Sigmoid colon (tissue), 7 donors: ENCODE data around the gene PDZRN4. TPM values are rescaled to one million over a fixed set of nuclear protein-coding genes. Genes with fewer than 3 reads are reported as not detected.

Source experiments
- DNase-seq: peaks from one replicate; pipeline ENCODE4 v3.0.0-alpha.2; 2019
- H3K27ac ChIP-seq, 4 donors: fragments of 200-600 bp; sonication (generic); one replicate each; pipeline ENCODE4 v1.5.1; 2016 to 2019; ENCODE audit warnings: mild to moderate bottlenecking in 1 of 4
- H3K27me3 ChIP-seq, 3 donors: fragments of 200-600 bp; sonication (generic); one replicate each; pipeline ENCODE4 v1.5.1; 2019; ENCODE audit warnings: mild to moderate bottlenecking in 1 of 3
- H3K36me3 ChIP-seq, 4 donors: fragments of 200-600 bp; sonication (generic); one replicate each; pipeline ENCODE4 v1.5.1; 2016 to 2019
- H3K4me1 ChIP-seq, 4 donors: fragments of 200-600 bp; sonication (generic); one replicate each; pipeline ENCODE4 v1.5.1; 2017 to 2019
- H3K4me3 ChIP-seq, 4 donors: fragments of 200-600 bp; sonication (generic); one replicate each; pipeline ENCODE4 v1.5.1; 2017 to 2019; ENCODE audit warnings: mild to moderate bottlenecking in 2 of 4, moderate library complexity in 1 of 4
- H3K9me3 ChIP-seq, 4 donors: fragments of 200-600 bp in 3 of 4; sonication (generic) in 3 of 4; one replicate each; pipeline versions ENCODE4 v1.5.1 to v1.6.1; 2013 to 2019
- CTCF ChIP-seq, 4 experiments: fragments of 450-650 bp in 3 of 4; fragments of 200-600 bp in 1 of 4; IDR thresholded peaks; one replicate each; pipeline ENCODE4 v1.5.1; 2016 to 2019; ENCODE audit warnings: antibody characterized with exemption in 4 of 4, mild to moderate bottlenecking in 3 of 4, moderate library complexity in 2 of 4
- EP300 ChIP-seq, 4 donors: sonication (generic); formaldehyde crosslinking; IDR thresholded peaks; one replicate each; pipeline ENCODE4 v1.6.1; 2017; ENCODE audit warnings: antibody characterized with exemption in 4 of 4
- POLR2A ChIP-seq, 2 donors: fragments of 450-650 bp; IDR thresholded peaks; one replicate each; pipeline ENCODE4 v1.6.1; 2016; ENCODE audit warnings: antibody characterized with exemption in 2 of 2, mild to moderate bottlenecking in 2 of 2, moderate library complexity in 2 of 2
- POLR2AphosphoS5 ChIP-seq, 4 donors: sonication (generic); formaldehyde crosslinking; IDR thresholded peaks; one replicate each; pipeline ENCODE4 v1.6.1; 2017; ENCODE audit warnings: antibody characterized with exemption in 4 of 4
- WGBS, 2 donors: extraction: QIAGEN DNeasy Blood & Tissue Kit; methylation state at CpG; one replicate each; pipeline ENCODE4 v1.1.7; 2013; 5-methylcytosine and 5-hydroxymethylcytosine counted together
- intact Hi-C: fragments of 100-400 bp; cut with DNase I; formaldehyde crosslinking; loops from one replicate; pipeline ENCODE4 v1.15.1; 2023
- polyA plus RNA-seq, 3 donors: library from polyadenylated mRNA; stranded (reverse); fragments of 200-250 nt; gene quantifications; one replicate each; pipeline ENCODE4 v1.2.3, GENCODE V29; 2013
- total RNA-seq, 4 donors: library from RNA; depleted of rRNA; stranded (reverse); fragments of >200 nt; gene quantifications; one replicate each; pipeline ENCODE4 v1.1.0, GENCODE V29; 2016
- donor health status: healthy with polysubstance abuse.
- donor health status: Bipolar disorder and iron deficiency.
- donor health status: healthy.

PDZRN4 gene
- total and polyA plus RNA-seq, 7 donors = 0.23 to 98.1 (median 71.5) TPM

- Histone ChIP-seq H3K27ac (no peak overlapping the region), H3K9me3 (no peaks in the 10 kb centered on the region), H3K4me3 (no peak overlapping the region), H3K36me3 (peaks cover 0 to 6% (median 0%) of the 10 kb centered on the region in 4 donors), H3K27me3 (no peaks in the 10 kb centered on the region), H3K4me1 (peaks cover 0 to 14% (median 5%) of the 10 kb centered on the region in 4 donors)
- TF ChIP-seq CTCF (IDR thresholded peaks at IDR 0.05) (no peak), POLR2AphosphoS5 (IDR thresholded peaks at IDR 0.05) (no peak), EP300 (IDR thresholded peaks at IDR 0.05) (no peak), POLR2A (IDR thresholded peaks at IDR 0.05) (no peak)
- 53 to 80% methylated on average over 4 of the region's 4 CpGs for WGBS, 2 donors
- intact Hi-C loops = loop anchor here (10.0 kb wide), 1 partner anchor 343 kb away; the partner anchor contains the start of gene PDZRN4
- no peak for DNase-seq
Measured at GRCh38 chr12:41527534-41528116, 339.5 kb downstream of the PDZRN4 start.

- DNase-seq = no peak
- Histone ChIP-seq H3K36me3 (peaks cover 0 to 6% (median 0%) of the 10 kb centered on the region in 4 donors), H3K4me3 (no peak overlapping the region), H3K27ac (no peak overlapping the region), H3K4me1 (peaks cover 0 to 14% (median 5%) of the 10 kb centered on the region in 4 donors), H3K9me3 (no peaks in the 10 kb centered on the region), H3K27me3 (no peaks in the 10 kb centered on the region)
- intact Hi-C loops = loop anchor here (10.0 kb wide), 1 partner anchor 344 kb away; the partner anchor contains the start of gene PDZRN4
- WGBS, 2 donors = 83 to 86% methylated on average over 3 of the region's 3 CpGs
- TF ChIP-seq CTCF (IDR thresholded peaks at IDR 0.05) (no peak), EP300 (IDR thresholded peaks at IDR 0.05) (no peak), POLR2AphosphoS5 (IDR thresholded peaks at IDR 0.05) (no peak)
Measured at GRCh38 chr12:41528874-41529273, 340.8 kb downstream of the PDZRN4 start.

GRCh38 chr12:41530441-41530840 is 342.3 kb downstream of the PDZRN4 start:
- Histone ChIP-seq H3K4me3 (no peak overlapping the region), H3K9me3 (no peaks in the 10 kb centered on the region), H3K36me3 (peaks cover 0 to 6% (median 0%) of the 10 kb centered on the region in 4 donors), H3K4me1 (peaks cover 0 to 14% (median 5%) of the 10 kb centered on the region in 4 donors), H3K27ac (peak overlapping the region in 3 of 4 donors; percentile 19 to 69 (median 67)), H3K27me3 (no peaks in the 10 kb centered on the region)
- intact Hi-C loops = no loop called here
- WGBS, 2 donors = 76 to 84% methylated on average over 5 of the region's 5 CpGs
- no peak for TF ChIP-seq POLR2A (IDR thresholded peaks at IDR 0.05)
- TF ChIP-seq CTCF (IDR thresholded peaks at IDR 0.05) = no peak
- TF ChIP-seq EP300 (IDR thresholded peaks at IDR 0.05) = no peak
- no peak for TF ChIP-seq POLR2AphosphoS5 (IDR thresholded peaks at IDR 0.05)
- DNase-seq = no peak

GRCh38 chr12:41531147-41531829 is 343.2 kb downstream of the PDZRN4 start:
- TF ChIP-seq POLR2A (IDR thresholded peaks at IDR 0.05) = no peak
- no peak for TF ChIP-seq CTCF (IDR thresholded peaks at IDR 0.05)
- TF ChIP-seq POLR2AphosphoS5 (IDR thresholded peaks at IDR 0.05) = peak in 2 of 4 donors; percentile 35 to 45
- no peak for TF ChIP-seq EP300 (IDR thresholded peaks at IDR 0.05)
- peak; percentile 93 for DNase-seq

More at GRCh38 chr12:41531147-41531829, 343.2 kb downstream of the PDZRN4 start:
- peaks cover 0 to 14% (median 5%) of the 10 kb centered on the region in 4 donors for H3K4me1 ChIP-seq
- peak overlapping the region; percentile 23 to 69 (median 55) for H3K27ac ChIP-seq
- no peak overlapping the region for H3K4me3 ChIP-seq
- H3K27me3 ChIP-seq = no peaks in the 10 kb centered on the region
- peaks cover 0 to 6% (median 0%) of the 10 kb centered on the region in 4 donors for H3K36me3 ChIP-seq
- intact Hi-C loops = no loop called here
- H3K9me3 ChIP-seq = no peaks in the 10 kb centered on the region
- 79 to 84% methylated on average over 13 of the region's 13 CpGs for WGBS, 2 donors
